Loucy (cell line): Measurements from ENCODE around the gene NOL9.

ENCODE experiments used
- H2AFZ ChIP-seq: fragments of 200-600 bp; sonication (generic); 2 replicates; pipeline ENCODE4 v1.6.0; 2016; ENCODE audit warnings: antibody characterized with exemption, mild to moderate bottlenecking, low read length, moderate library complexity
- H3F3A ChIP-seq: fragments of 200-600 bp; 2 replicates; pipeline ENCODE4 v1.6.0; 2016; ENCODE audit warnings: antibody characterized with exemption, low read depth, mild to moderate bottlenecking
- H3K27me3 ChIP-seq: fragments of 200-600 bp; sonication (generic); 2 replicates; pipeline ENCODE4 v1.6.1; 2014; ENCODE audit warnings: low read length, mild to moderate bottlenecking; ENCODE audit not compliant: insufficient read depth, poor library complexity, severe bottlenecking
- H3K36me3 ChIP-seq: fragments of 200-600 bp; sonication (generic); 2 replicates; pipeline ENCODE4 v1.6.1; 2016; ENCODE audit warnings: low read length; ENCODE audit not compliant: insufficient read depth
- H3K4me1 ChIP-seq: fragments of 200-600 bp; sonication (generic); 2 replicates; pipeline ENCODE4 v1.5.1; 2014; ENCODE audit warnings: low read length, mild to moderate bottlenecking; ENCODE audit not compliant: insufficient read depth, poor library complexity, severe bottlenecking
- H3K4me2 ChIP-seq: fragments of 200-600 bp; sonication (generic); 2 replicates; pipeline ENCODE4 v1.6.0; 2014; ENCODE audit warnings: antibody characterized with exemption, low read length, low read depth, mild to moderate bottlenecking; ENCODE audit not compliant: poor library complexity, severe bottlenecking
- H3K4me3 ChIP-seq: fragments of 200-600 bp; sonication (generic); 2 replicates; pipeline ENCODE4 v1.5.1; 2014; ENCODE audit warnings: low read length, mild to moderate bottlenecking, mixed read lengths; ENCODE audit not compliant: poor library complexity, severe bottlenecking
- H3K79me2 ChIP-seq: fragments of 200-600 bp; sonication (generic); 2 replicates; pipeline ENCODE4 v1.6.1; 2014; ENCODE audit warnings: low read length; ENCODE audit not compliant: insufficient read depth
- H3K9ac ChIP-seq: fragments of 200-600 bp; sonication (generic); 2 replicates; pipeline ENCODE4 v1.6.0; 2014; ENCODE audit warnings: mild to moderate bottlenecking, low read depth, low read length, moderate library complexity; ENCODE audit not compliant: poor library complexity, severe bottlenecking
- H3K9me2 ChIP-seq: fragments of 200-600 bp; sonication (generic); replicated peaks from 2 replicates; pipeline ENCODE4 v1.6.1; 2016; ENCODE audit warnings: low read depth, low read length, mixed read lengths
- H3K9me3 ChIP-seq: fragments of 200-600 bp; sonication (generic); 2 replicates; pipeline ENCODE4 v1.6.1; 2014; ENCODE audit warnings: mild to moderate bottlenecking, antibody characterized with exemption, low read length, low read depth; ENCODE audit not compliant: insufficient read depth
- H4K20me1 ChIP-seq: fragments of 200-600 bp; sonication (generic); 2 replicates; pipeline ENCODE4 v1.6.0; 2014; ENCODE audit warnings: antibody characterized with exemption, low read length, mild to moderate bottlenecking; ENCODE audit not compliant: insufficient read depth, poor library complexity, severe bottlenecking
- CTCF ChIP-seq: fragments of 200-600 bp; sonication (generic); conservative IDR thresholded peaks from 2 replicates; pipeline ENCODE4 v1.5.1; 2014; ENCODE audit warnings: mild to moderate bottlenecking, antibody characterized with exemption, low read length
- EZH2phosphoT487 ChIP-seq: fragments of 200-600 bp; IDR thresholded peaks from 2 replicates; pipeline ENCODE4 v1.6.1; 2018; ENCODE audit warnings: antibody characterized with exemption, mild to moderate bottlenecking, moderate library complexity, borderline replicate concordance

Gene NOL9

GRCh38 chr1:6554907-6555778, 830 bp upstream of the NOL9 start, which contains the start of gene TAS1R1:
TSS of gene TAS1R1 (plus strand) at chr1:6555307. CDS start at chr1:6555374, 67 bp downstream.
- Histone ChIP-seq H3K36me3 (peaks cover 3% of the 10 kb centered on the region; the same call in 1 of the 2 replicates), H3K9ac (peak within 1 kb of the TSS; percentile 95), H3K4me2 (peak within 1 kb of the TSS; percentile 88), H3K79me2 (peaks cover 34% of the 10 kb centered on the region), H4K20me1 (peaks cover 12% of the 10 kb centered on the region), H3F3A (no peaks in the 10 kb centered on the region), H3K4me1 (peaks cover 15% of the 10 kb centered on the region), H3K27me3 (peaks cover 5% of the 10 kb centered on the region), H2AFZ (peak within 1 kb of the TSS; percentile 90), H3K4me3 (peak within 1 kb of the TSS; percentile 100), H3K9me3 (no peaks in the 10 kb centered on the region), H3K9me2 (no peaks in the 10 kb centered on the region)
- TF ChIP-seq CTCF (no peak), EZH2phosphoT487 (no peak)

- H3K9me2 ChIP-seq: no peaks in the 10 kb centered on the region
- no peak overlapping the region for H3K4me3 ChIP-seq
- H3K9ac ChIP-seq: no peak overlapping the region
- H3K9me3 ChIP-seq: no peaks in the 10 kb centered on the region
- no peak overlapping the region for H3K4me2 ChIP-seq
- H2AFZ ChIP-seq: no peak overlapping the region
- H3K4me1 ChIP-seq: no peaks in the 10 kb centered on the region
- H3K36me3 ChIP-seq: peaks cover 55% of the 10 kb centered on the region
- no peak for TF ChIP-seq EZH2phosphoT487
- no peaks in the 10 kb centered on the region for H3K27me3 ChIP-seq
- peaks cover 15% of the 10 kb centered on the region; the same call in 1 of the 2 replicates for H3K79me2 ChIP-seq
- no peaks in the 10 kb centered on the region for H3F3A ChIP-seq
- no peaks in the 10 kb centered on the region for H4K20me1 ChIP-seq
These were observed 7.0 kb downstream of the NOL9 start for GRCh38 chr1:6547301-6547700.

GRCh38 chr1:6546326-6546725, 8.0 kb downstream of the NOL9 start:
- H3K9ac ChIP-seq: no peak overlapping the region
- peaks cover 10% of the 10 kb centered on the region; the same call in 1 of the 2 replicates for H3K79me2 ChIP-seq
- no peaks in the 10 kb centered on the region for H3K4me1 ChIP-seq
- H3K4me3 ChIP-seq: no peak overlapping the region
- H3K36me3 ChIP-seq: peaks cover 61% of the 10 kb centered on the region
- TF ChIP-seq CTCF: no peak
- no peak for TF ChIP-seq EZH2phosphoT487
- H2AFZ ChIP-seq: no peak overlapping the region
- H3K9me3 ChIP-seq: no peaks in the 10 kb centered on the region
- H3K4me2 ChIP-seq: no peak overlapping the region
- H3F3A ChIP-seq: no peaks in the 10 kb centered on the region
- no peaks in the 10 kb centered on the region for H3K9me2 ChIP-seq
- no peaks in the 10 kb centered on the region for H3K27me3 ChIP-seq
- H4K20me1 ChIP-seq: no peaks in the 10 kb centered on the region
